ENCODE results near the gene ARHGAP42.
A peak's percentile ranks its signal among the peaks of the same experiment; 100 is the strongest.

Gene ARHGAP42

GRCh38 chr11:100686476-100687053 is 523 bp upstream of the ARHGAP42 start (continued):
- TF ChIP-seq RARB (CRISPR knock-in tag; IDR thresholded peaks at IDR 0.05): no peak
- TF ChIP-seq ARNTL (CRISPR knock-in tag; IDR thresholded peaks at IDR 0.05; ENCODE audit: borderline replicate concordance, low read depth): no peak

- ATAC-seq: peak; percentile 92
- no peak for TF ChIP-seq ZNF8 (CRISPR knock-in tag; IDR thresholded peaks at IDR 0.05)
- TF ChIP-seq ARNTL (CRISPR knock-in tag; IDR thresholded peaks at IDR 0.05; ENCODE audit: borderline replicate concordance, low read depth): no peak
- TF ChIP-seq SNAI2 (CRISPR knock-in tag; IDR thresholded peaks at IDR 0.05): no peak
- no peak for TF ChIP-seq GLIS3 (CRISPR knock-in tag; IDR thresholded peaks at IDR 0.05)
- no peak for TF ChIP-seq ZNF70 (CRISPR knock-in tag; IDR thresholded peaks at IDR 0.05)
- TF ChIP-seq ZC3H10 (CRISPR knock-in tag; IDR thresholded peaks at IDR 0.05): no peak
- TF ChIP-seq POU6F1 (CRISPR knock-in tag; IDR thresholded peaks at IDR 0.05; ENCODE audit: borderline replicate concordance, low read depth): no peak
- no peak for TF ChIP-seq CSDC2 (CRISPR knock-in tag; IDR thresholded peaks at IDR 0.05)
- no peak for TF ChIP-seq PPARA (CRISPR knock-in tag; IDR thresholded peaks at IDR 0.05; ENCODE audit: borderline replicate concordance)
- no peak for TF ChIP-seq OSR1 (CRISPR knock-in tag; IDR thresholded peaks at IDR 0.05)
- no peak for TF ChIP-seq CREB5 (CRISPR knock-in tag; IDR thresholded peaks at IDR 0.05; ENCODE audit: low read depth)
- no peak for TF ChIP-seq ZFP3 (CRISPR knock-in tag; IDR thresholded peaks at IDR 0.05)
These were observed 725 bp downstream of the ARHGAP42 start for GRCh38 chr11:100687630-100688395.

- no peak for ATAC-seq
- no peak for TF ChIP-seq ZFP30 (CRISPR knock-in tag; IDR thresholded peaks at IDR 0.05)
These were observed 2.1 kb downstream of the ARHGAP42 start for GRCh38 chr11:100689141-100689540.

- no peak for ATAC-seq
- TF ChIP-seq ZNF70 (CRISPR knock-in tag; IDR thresholded peaks at IDR 0.05) (no peak), ZFP30 (CRISPR knock-in tag; IDR thresholded peaks at IDR 0.05) (no peak), TOX (CRISPR knock-in tag; IDR thresholded peaks at IDR 0.05; ENCODE audit: borderline replicate concordance) (no peak), ISL1 (CRISPR knock-in tag; IDR thresholded peaks at IDR 0.05) (no peak), PPARA (CRISPR knock-in tag; IDR thresholded peaks at IDR 0.05; ENCODE audit: borderline replicate concordance) (no peak), BACH2 (CRISPR knock-in tag; IDR thresholded peaks at IDR 0.05; ENCODE audit: borderline replicate concordance) (no peak)
These were observed 5.0 kb downstream of the ARHGAP42 start for GRCh38 chr11:100691896-100692653.

- ATAC-seq: no peak
- TF ChIP-seq POU6F1 (CRISPR knock-in tag; IDR thresholded peaks at IDR 0.05; ENCODE audit: borderline replicate concordance, low read depth) (no peak), SNAI2 (CRISPR knock-in tag; IDR thresholded peaks at IDR 0.05) (no peak), CSRNP3 (CRISPR knock-in tag; IDR thresholded peaks at IDR 0.05) (no peak), ZFP30 (CRISPR knock-in tag; IDR thresholded peaks at IDR 0.05) (no peak), ZNF8 (CRISPR knock-in tag; IDR thresholded peaks at IDR 0.05) (no peak), ESRRG (CRISPR knock-in tag; IDR thresholded peaks at IDR 0.05) (no peak), OSR1 (CRISPR knock-in tag; IDR thresholded peaks at IDR 0.05) (no peak), RARB (CRISPR knock-in tag; IDR thresholded peaks at IDR 0.05) (no peak), TOX (CRISPR knock-in tag; IDR thresholded peaks at IDR 0.05; ENCODE audit: borderline replicate concordance) (no peak), ISL1 (CRISPR knock-in tag; IDR thresholded peaks at IDR 0.05) (no peak)
These were observed 8.8 kb downstream of the ARHGAP42 start for GRCh38 chr11:100695911-100696310.
